ENCODE measurements around the gene GAS7. TPM values are rescaled to one million over a fixed set of nuclear protein-coding genes. Genes with fewer than 3 reads are reported as not detected.
"Not testable (repeated sequence)": the region's sequence is repeated elsewhere in the genome, so short reads cannot be mapped to it uniquely, and the experiment has no call there.

Gene GAS7
- total and polyA plus RNA-seq, 8 donors: 4.1 to 185 (median 30.5) TPM

DNA sequence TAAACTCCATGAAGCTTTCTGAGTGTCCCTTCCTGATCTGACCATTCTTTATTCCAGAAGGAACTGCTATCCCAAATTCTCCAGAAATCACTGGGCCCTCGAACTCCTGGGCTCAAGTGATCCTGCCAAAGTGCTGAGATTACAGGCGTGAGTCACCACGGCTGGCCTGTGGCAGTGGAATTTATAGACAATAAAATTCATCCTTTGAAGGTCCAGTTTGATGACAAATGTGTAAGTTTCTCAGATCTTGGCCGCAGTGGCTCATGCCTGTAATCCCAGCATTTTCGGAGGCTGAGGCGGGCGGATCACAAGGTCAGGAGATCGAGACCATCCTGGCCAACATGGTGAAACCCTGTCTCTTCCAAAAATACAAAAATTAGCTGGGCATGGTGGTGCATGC lies 103.1 kb downstream of the GAS7 start:
- DNase-seq; H3K27me3 ChIP-seq; intact Hi-C loops (cut with DNase I; ENCODE audit: low total_unique reads); H3K4me3 ChIP-seq; H3K36me3 ChIP-seq: not testable (repeated sequence)
- 62 to 74% (median 72%) methylated on average over 8 of the region's 8 CpGs for WGBS, 5 donors
- TF ChIP-seq POLR2AphosphoS5 (IDR thresholded peaks at IDR 0.05): peak in 1 of 3 donors; percentile 30
- H3K9me3 ChIP-seq: peaks cover 0 to 12% (median 8%) of the 10 kb centered on the region in 4 donors
- peak overlapping the region in 3 of 5 donors; percentile 40 to 53 (median 46) for H3K27ac ChIP-seq
- peaks cover 0 to 30% (median 8%) of the 10 kb centered on the region in 4 donors for H3K4me1 ChIP-seq

DNA sequence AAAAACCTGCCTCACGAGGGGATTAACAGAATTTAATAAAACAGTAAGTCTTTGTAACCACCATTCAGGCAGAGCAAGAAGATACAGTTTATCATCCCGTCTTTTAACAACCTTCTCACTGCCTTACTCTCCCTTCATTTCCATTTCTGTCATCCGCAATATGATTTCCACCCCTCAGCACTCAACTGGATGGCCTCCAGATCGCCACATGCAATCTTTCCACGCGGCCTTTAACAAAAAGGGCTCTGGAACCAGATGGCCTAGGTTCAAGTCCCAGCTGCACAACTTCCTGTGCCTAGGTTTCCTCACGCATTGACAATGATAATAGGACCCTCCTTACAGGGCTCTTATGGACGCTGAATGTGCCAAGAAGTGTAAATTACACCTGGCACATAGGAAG lies 103.6 kb downstream of the GAS7 start:
- peak overlapping the region in 3 of 5 donors; percentile 40 to 53 (median 46) for H3K27ac ChIP-seq
- peaks cover 0 to 12% (median 8%) of the 10 kb centered on the region in 4 donors for H3K9me3 ChIP-seq
- 48 to 73% (median 72%) methylated on average over 8 of the region's 8 CpGs for WGBS, 5 donors
- no peak overlapping the region for H3K4me3 ChIP-seq
- intact Hi-C loops (cut with DNase I; ENCODE audit: low total_unique reads): no loop called here
- H3K36me3 ChIP-seq: no peaks in the 10 kb centered on the region
- peaks cover 0 to 34% (median 9%) of the 10 kb centered on the region in 4 donors for H3K4me1 ChIP-seq
- TF ChIP-seq POLR2AphosphoS5 (IDR thresholded peaks at IDR 0.05): no peak
- TF ChIP-seq POLR2A (IDR thresholded peaks at IDR 0.05): no peak
- no peak for TF ChIP-seq EP300 (IDR thresholded peaks at IDR 0.05)
- TF ChIP-seq, protein P1, sequence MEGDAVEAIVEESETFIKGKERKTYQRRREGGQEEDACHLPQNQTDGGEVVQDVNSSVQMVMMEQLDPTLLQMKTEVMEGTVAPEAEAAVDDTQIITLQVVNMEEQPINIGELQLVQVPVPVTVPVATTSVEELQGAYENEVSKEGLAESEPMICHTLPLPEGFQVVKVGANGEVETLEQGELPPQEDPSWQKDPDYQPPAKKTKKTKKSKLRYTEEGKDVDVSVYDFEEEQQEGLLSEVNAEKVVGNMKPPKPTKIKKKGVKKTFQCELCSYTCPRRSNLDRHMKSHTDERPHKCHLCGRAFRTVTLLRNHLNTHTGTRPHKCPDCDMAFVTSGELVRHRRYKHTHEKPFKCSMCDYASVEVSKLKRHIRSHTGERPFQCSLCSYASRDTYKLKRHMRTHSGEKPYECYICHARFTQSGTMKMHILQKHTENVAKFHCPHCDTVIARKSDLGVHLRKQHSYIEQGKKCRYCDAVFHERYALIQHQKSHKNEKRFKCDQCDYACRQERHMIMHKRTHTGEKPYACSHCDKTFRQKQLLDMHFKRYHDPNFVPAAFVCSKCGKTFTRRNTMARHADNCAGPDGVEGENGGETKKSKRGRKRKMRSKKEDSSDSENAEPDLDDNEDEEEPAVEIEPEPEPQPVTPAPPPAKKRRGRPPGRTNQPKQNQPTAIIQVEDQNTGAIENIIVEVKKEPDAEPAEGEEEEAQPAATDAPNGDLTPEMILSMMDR (IDR thresholded peaks at IDR 0.05): no peak
- DNase-seq: peak in 1 of 2 donors; percentile 40
- H3K27me3 ChIP-seq: no peaks in the 10 kb centered on the region

DNA sequence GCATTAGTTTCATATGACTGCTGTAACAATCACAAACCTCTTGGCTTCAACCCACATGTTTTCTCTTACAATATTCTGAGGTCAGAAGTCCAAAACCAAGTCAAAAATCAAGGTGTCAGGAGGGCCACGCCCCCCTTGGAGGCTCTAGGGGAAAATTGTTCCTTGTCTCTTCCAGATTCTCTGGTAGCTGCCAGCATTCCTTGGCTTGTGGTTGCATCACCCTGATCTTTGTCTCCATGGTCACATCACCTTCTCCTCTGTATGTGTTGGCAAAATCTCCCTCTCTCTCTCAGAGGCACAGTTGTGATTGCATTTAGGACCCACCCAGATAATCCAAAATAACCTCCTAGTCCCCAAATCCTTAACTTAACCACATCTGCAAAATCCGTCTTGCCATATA lies 105.8 kb downstream of the GAS7 start:
- Histone ChIP-seq H3K9me3 (peaks cover 0 to 12% (median 8%) of the 10 kb centered on the region in 4 donors), H3K36me3 (no peaks in the 10 kb centered on the region), H3K27me3 (no peaks in the 10 kb centered on the region), H3K4me3 (no peak overlapping the region), H3K27ac (no peak overlapping the region), H3K4me1 (peaks cover 0 to 49% (median 11%) of the 10 kb centered on the region in 4 donors)
- TF ChIP-seq POLR2A (IDR thresholded peaks at IDR 0.05): no peak
- intact Hi-C loops (cut with DNase I; ENCODE audit: low total_unique reads): no loop called here
- 57 to 71% (median 66%) methylated on average over 2 of the region's 2 CpGs for WGBS, 5 donors
- DNase-seq: no peak

DNA sequence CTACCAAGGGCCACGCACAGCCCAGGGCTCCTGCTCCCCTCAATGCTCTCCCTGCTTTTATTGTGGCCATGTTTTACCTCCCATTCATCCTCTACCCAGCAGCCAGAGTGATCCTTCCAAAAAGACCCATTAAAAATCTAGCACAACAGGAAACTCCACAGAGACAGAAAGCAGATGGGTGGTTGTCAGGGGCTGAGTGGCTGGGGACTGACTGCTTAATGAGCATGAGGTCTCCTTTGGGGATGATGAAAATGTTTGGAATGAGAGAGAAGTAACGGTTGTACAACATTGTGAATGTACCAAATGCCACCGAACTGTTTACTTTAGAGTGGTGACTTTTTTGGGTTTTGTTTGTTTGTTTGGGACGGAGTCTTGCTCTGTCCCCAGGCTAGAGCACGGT lies 107.4 kb downstream of the GAS7 start:
- peaks cover 0 to 46% (median 16%) of the 10 kb centered on the region in 4 donors for H3K4me1 ChIP-seq
- intact Hi-C loops (cut with DNase I; ENCODE audit: low total_unique reads): no loop called here
- no peaks in the 10 kb centered on the region for H3K27me3 ChIP-seq
- no peak overlapping the region for H3K4me3 ChIP-seq
- H3K36me3 ChIP-seq: no peaks in the 10 kb centered on the region
- no peak for DNase-seq
- H3K27ac ChIP-seq: peak overlapping the region in 1 of 5 donors; percentile 25
- 68 to 83% (median 73%) methylated on average over 5 of the region's 5 CpGs for WGBS, 5 donors
- H3K9me3 ChIP-seq: peaks cover 0 to 12% (median 8%) of the 10 kb centered on the region in 4 donors
- TF ChIP-seq POLR2A (IDR thresholded peaks at IDR 0.05) (no peak), EP300 (IDR thresholded peaks at IDR 0.05) (no peak), POLR2AphosphoS5 (IDR thresholded peaks at IDR 0.05) (no peak)
- TF ChIP-seq, protein P1 (IDR thresholded peaks at IDR 0.05): no peak

DNA sequence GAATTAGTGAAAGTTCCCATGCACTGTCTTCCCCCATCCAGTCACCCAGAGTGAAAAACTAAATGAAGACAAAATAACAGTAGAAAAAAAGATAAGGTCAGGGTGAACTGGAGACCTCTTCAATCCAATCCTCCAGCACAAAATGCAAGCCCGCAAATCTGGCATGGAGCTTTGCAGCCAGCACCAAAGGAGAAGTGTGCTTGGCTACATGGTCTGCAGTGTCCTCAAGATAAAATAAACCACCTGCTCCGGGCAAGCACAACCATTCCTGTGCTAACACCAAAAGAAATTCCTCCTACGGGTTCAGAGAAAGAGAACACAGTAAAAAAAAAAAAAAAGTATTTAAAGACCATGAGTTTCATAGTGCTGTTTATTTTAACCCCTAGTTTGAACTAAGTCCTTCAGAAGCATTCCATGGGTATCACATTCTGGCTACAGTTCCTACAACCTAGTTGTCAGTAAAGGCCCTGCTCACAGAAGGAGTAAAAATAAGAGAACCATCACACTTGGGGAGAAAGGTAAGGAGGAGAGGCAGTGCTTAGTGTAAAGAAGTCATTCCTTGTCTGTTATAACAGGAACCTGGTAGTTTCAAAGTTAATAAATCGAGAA lies 109.1 kb downstream of the GAS7 start:
- peak overlapping the region in 3 of 5 donors; percentile 8 to 57 (median 40) for H3K27ac ChIP-seq
- TF ChIP-seq POLR2AphosphoS5 (IDR thresholded peaks at IDR 0.05): no peak
- TF ChIP-seq POLR2A (IDR thresholded peaks at IDR 0.05): no peak
- TF ChIP-seq, protein P1 (IDR thresholded peaks at IDR 0.05): no peak
- TF ChIP-seq EP300 (IDR thresholded peaks at IDR 0.05): no peak

More for the DNA sequence above, 109.1 kb downstream of the GAS7 start:
- intact Hi-C loops (cut with DNase I; ENCODE audit: low total_unique reads): no loop called here
- H3K9me3 ChIP-seq: peaks cover 0 to 12% (median 8%) of the 10 kb centered on the region in 4 donors
- DNase-seq: peak in 1 of 2 donors; percentile 55
- H3K36me3 ChIP-seq: no peaks in the 10 kb centered on the region
- H3K4me3 ChIP-seq: no peak overlapping the region
- WGBS, 5 donors: 41 to 48% (median 45%) methylated on average over 4 of the region's 4 CpGs
- H3K27me3 ChIP-seq: no peaks in the 10 kb centered on the region
- peaks cover 0 to 39% (median 16%) of the 10 kb centered on the region in 4 donors for H3K4me1 ChIP-seq

Measured in stomach (tissue), 9 donors.